Fibroblast of the aortic adventitia (primary cell): Measurements from ENCODE around the gene RREB1. TPM values are rescaled to one million over a fixed set of nuclear protein-coding genes. Genes with fewer than 3 reads are reported as not detected.

ENCODE experiments used
- DNase-seq: peaks from one replicate; pipeline ENCODE4 v3.0.0-alpha.2; 2010; ENCODE audit warnings: low read depth
- H3K4me3 ChIP-seq: 2 replicates; pipeline ENCODE4 v1.5.1; 2011; ENCODE audit warnings: low read depth, mild to moderate bottlenecking, control low read depth, low read length, moderate library complexity
- total RNA-seq: library from RNA; depleted of rRNA; stranded (reverse); fragments of >200 nt; gene quantifications from 2 replicates; pipeline ENCODE4 v1.2.3, GENCODE V29; 2012; ENCODE audit warnings: low replicate concordance
- TF ChIP-seq, protein P1 (sequence below): IDR thresholded peaks from 2 replicates; pipeline ENCODE4 v1.5.1; 2011; ENCODE audit warnings: mild to moderate bottlenecking, low read length, control low read depth, inconsistent platforms; ENCODE audit not compliant: insufficient read depth

The RREB1 gene
- total RNA-seq, 1 donor, result 17.6 TPM

DNA sequence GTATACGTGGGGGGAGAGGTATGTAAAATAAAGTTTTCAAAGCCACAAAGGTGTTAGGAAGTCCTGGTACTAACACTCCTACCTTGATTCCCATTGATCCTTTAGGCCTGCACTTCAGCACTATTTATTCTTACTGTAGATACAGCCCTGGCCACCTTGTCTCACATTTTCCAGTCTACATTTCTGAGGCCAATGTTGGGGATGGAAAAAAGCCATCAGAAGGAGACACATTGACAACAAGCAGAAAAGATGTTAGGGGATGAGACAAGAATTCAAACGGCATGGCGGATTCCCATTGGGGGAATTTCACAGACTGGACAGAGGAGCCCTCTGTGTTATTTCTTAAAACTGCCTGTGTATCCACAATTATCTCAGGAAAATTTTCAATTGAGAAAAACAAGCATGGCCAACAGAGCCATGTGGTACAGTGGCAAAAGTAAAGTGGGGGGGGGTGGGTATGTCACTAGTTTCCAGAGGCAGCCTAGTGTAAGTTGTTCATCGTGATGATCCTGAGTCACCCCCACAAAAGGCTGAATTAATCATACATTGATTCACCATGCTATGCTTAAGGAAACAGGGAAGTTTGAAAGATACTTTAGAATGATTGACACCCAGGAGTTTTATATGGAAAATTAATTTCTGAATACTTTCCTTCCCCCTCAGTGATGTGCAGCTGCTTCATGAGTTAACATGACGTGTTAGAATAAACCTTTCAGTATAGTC is 40.5 kb downstream of the RREB1 start:
- TF ChIP-seq, protein P1, sequence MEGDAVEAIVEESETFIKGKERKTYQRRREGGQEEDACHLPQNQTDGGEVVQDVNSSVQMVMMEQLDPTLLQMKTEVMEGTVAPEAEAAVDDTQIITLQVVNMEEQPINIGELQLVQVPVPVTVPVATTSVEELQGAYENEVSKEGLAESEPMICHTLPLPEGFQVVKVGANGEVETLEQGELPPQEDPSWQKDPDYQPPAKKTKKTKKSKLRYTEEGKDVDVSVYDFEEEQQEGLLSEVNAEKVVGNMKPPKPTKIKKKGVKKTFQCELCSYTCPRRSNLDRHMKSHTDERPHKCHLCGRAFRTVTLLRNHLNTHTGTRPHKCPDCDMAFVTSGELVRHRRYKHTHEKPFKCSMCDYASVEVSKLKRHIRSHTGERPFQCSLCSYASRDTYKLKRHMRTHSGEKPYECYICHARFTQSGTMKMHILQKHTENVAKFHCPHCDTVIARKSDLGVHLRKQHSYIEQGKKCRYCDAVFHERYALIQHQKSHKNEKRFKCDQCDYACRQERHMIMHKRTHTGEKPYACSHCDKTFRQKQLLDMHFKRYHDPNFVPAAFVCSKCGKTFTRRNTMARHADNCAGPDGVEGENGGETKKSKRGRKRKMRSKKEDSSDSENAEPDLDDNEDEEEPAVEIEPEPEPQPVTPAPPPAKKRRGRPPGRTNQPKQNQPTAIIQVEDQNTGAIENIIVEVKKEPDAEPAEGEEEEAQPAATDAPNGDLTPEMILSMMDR, result no peak
- H3K4me3 ChIP-seq, result no peak overlapping the region
- peak; percentile 25 for DNase-seq

DNA sequence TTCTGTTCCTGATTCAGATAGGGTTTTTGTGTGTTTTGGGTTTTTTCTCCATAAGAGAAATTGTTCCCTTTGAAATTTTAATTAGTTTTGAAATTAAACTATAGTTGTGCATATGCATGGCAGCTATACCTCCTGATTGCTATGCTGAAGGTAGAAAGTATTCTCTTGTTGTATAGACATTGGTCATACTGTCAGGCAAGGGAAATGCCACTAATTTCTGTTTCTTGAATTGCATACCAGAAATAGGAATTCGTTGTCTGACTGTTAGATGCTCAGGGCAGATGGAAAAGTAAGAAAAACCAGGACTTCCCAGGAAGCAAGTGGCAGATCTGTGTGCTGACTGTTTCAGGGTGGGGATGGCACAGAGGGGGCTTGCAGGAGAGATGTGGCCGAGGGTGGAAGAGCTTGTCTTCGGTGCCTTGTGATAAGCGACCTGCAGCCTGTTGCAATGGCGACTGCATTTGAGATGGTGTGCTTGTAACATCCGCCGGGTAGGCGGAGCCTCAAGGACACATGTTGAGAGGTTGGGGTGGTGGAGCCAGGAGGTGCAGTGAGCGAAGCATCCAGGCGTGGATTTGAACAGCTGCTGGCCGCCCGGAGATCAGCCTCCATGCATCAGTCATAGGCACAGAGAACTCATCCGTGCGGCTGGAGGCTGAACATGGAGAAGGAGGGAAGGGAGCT is 42.8 kb downstream of the RREB1 start:
- H3K4me3 ChIP-seq, result no peak overlapping the region
- no peak for DNase-seq
- TF ChIP-seq, protein P1, result no peak

GRCh38 chr6:7151381-7151780 is 43.6 kb downstream of the RREB1 start:
- no peak for DNase-seq
- TF ChIP-seq, protein P1, result no peak
- H3K4me3 ChIP-seq, result no peak overlapping the region

DNA sequence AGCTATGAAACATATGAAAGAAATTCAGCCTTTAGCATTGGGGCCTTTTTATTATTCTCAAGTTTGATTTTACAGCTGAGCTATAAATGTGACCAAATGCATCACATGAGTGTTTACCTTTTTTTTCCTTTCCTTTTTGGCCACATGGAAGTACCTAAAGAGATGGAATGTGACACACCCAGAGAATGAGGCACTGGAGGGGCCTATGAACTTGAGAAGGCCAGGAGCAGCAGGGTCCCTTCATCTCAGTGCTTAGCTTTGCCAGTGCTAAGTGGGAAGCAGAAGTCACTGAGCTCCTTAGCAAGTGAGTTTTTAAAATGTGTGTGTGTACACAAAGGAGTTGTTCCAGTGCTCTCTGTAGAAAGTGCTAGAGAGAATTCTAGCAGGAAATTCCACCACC is 44.7 kb downstream of the RREB1 start:
- DNase-seq, result no peak
- H3K4me3 ChIP-seq, result no peak overlapping the region
- TF ChIP-seq, protein P1, result no peak

- no peak overlapping the region for H3K4me3 ChIP-seq
- TF ChIP-seq, protein P1, result no peak
- DNase-seq, result no peak
Observed at GRCh38 chr6:7153789-7154188, 46.0 kb downstream of the RREB1 start.

DNA sequence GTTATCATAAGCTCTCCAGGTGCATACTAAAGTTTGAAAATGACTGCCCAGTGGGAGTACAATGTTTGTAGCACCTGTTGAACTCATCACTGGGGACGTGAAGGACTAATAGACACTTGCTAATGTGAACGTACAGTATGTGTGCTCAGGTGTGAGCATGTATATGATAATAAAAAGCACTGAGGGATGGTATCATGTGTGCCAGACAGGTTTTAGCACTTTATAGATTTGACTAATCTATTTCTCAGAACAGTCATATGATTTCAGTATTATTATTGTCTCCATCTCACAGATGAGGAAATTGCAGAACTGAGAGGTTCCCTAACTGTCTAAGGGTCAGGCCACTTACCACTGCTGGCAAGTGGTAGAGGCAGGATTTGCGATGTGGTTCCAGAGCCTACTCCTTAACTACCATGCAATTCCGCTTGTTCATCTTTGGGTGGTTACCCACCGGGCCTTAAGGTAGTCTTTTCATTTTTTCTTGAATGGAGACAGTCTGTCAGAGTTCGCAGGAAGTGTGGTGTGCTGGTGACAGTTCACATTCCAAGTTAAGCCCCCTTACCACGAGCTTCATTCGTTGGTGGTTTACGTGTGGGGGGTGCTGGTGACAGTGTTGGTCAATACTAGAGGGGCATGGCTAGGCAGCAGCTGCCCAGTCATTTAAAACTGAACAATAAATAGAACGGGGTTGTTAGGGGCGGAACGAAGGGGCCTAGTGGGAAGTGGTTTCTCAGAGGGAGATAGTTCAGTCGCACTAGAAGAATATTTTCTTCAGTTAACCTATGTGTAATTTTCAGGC is 46.8 kb downstream of the RREB1 start:
- no peak for DNase-seq

More for the DNA sequence above, 46.8 kb downstream of the RREB1 start:
- no peak overlapping the region for H3K4me3 ChIP-seq
- TF ChIP-seq, protein P1, result no peak
